ENCODE data around the gene EXO5. TPM values are rescaled to one million over a fixed set of nuclear protein-coding genes. Genes with fewer than 3 reads are reported as not detected.

Gene EXO5
- total and polyA plus RNA-seq, 2 of the 8 experiments (the other 6 are each of a cell fraction or from before 2014, with no cell fraction given) = 4.4 to 8.5 TPM

DNA sequence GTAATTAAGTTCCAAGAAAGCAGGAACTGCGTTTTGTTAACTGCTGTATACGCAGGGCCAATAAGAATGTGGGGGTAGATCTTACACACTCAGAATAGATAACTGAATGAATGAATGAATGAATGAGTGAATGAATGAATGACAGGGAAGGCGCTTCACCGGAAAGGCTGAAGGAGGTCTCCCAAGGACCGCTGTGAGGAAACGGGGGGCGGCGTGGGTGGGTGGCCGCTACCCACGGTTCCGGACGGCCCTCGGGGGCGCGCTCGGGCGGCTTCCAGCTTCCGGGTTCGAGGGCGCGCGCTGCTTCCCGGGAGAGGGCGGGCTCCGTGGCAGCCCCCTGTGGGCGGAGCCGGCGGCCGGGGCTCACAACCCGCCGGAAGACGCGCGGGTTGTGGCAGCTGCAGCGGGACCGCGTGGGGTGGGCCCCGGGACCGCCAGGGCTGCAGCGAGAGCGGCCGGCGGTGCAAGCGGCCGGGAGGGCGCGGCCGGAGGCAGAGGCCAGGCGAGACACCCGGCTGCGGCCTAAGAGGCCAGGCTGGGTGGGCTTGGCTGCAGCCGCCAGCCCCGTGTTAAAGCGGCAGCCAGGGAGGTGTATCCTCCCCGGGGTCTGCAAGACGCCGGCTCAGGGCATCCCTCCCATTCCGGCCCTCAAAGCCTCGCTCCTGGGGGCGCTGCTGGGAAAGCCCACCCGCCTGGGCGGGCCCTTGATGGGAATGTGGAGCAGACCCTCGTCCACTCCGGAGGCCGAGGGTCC lies 31.5 kb upstream of the EXO5 start, which contains the start of gene ZFP69 (continued):
- TF ChIP-seq TAF7 (optimal IDR thresholded peaks at IDR 0.05; ENCODE audit: borderline replicate concordance, low read depth, low read length) = peak; percentile 43
- TF ChIP-seq POLR2A (IDR thresholded peaks at IDR 0.05; ENCODE audit: control extremely low read depth in 1 of 2, low read depth in 2 of 2, low read length in 2 of 2) = peak in 1 of 2 experiments; percentile 59; a peak in 2 of 3 replicates
- TF ChIP-seq HDAC2 (IDR thresholded peaks at IDR 0.05; ENCODE audit: borderline replicate concordance in 1 of 2, low read depth in 2 of 2, low read length in 2 of 2) = 0 out of 4 replicates have a peak, but pooled peaks of 1 of the 2 experiments have one; percentile 68
- no peak for TF ChIP-seq JUN (IDR thresholded peaks at IDR 0.05; ENCODE audit: low read depth, low read length)
- TF ChIP-seq KDM4A (IDR thresholded peaks at IDR 0.05; ENCODE audit: low read depth, low read length, severe bottlenecking) = peak; percentile 98
- peak; percentile 96; the same call in 1 of the 2 replicates for TF ChIP-seq RBBP5 (IDR thresholded peaks at IDR 0.05; ENCODE audit: borderline replicate concordance, low read depth, low read length)
